B cell (primary cell): ENCODE results near the gene KLF7. TPM values are rescaled to one million over a fixed set of nuclear protein-coding genes. Genes with fewer than 3 reads are reported as not detected.

Experiments
- ATAC-seq: fragments of 200-7000 bp; cut with Tn5 transposase; one replicate; pipeline ENCODE4 v1.10.0; 2021; ENCODE audit warnings: low read depth, mild to moderate bottlenecking, moderate number of reproducible peaks, moderate library complexity
- CTCF ChIA-PET: fragments of 350-600 bp; sonication (Branson Sonifier 250); formaldehyde crosslinking; loops from one replicate; lab custom pipeline; 2021; ENCODE audit warnings: antibody characterized with exemption, inconsistent platforms; lab: Charles Lee
- POLR2A ChIA-PET: fragments of 350-600 bp; sonication (Branson Sonifier 250); formaldehyde crosslinking; loops from one replicate; lab custom pipeline; 2021; ENCODE audit warnings: antibody characterized with exemption; lab: Charles Lee
- DNase-seq: peaks from one replicate; pipeline ENCODE4 v3.0.0; 2013
- H2AFZ ChIP-seq: 2 replicates; pipeline ENCODE4 v1.6.1; 2012; ENCODE audit warnings: mild to moderate bottlenecking, low read depth, low read length; ENCODE audit not compliant: insufficient read depth, poor library complexity, severe bottlenecking
- H3K27ac ChIP-seq, 2 donors: 1 replicate in 1 of 2; 2 replicates in 1 of 2; pipeline ENCODE4 v1.5.1; 2012 to 2013; ENCODE audit warnings: low read length in 2 of 2, mild to moderate bottlenecking in 2 of 2, moderate library complexity in 1 of 2
- H3K27me3 ChIP-seq, 4 experiments: fragments of 200-600 bp in 1 of 4; sonication (generic) in 1 of 4; replicated peaks in 1 of 4; 1 replicate in 2 of 4; 2 replicates in 2 of 4; pipeline versions ENCODE4 v1.6.1 to v1.7.0; 2013 to 2016; ENCODE audit warnings: low read length in 3 of 4, mild to moderate bottlenecking in 2 of 4, mixed read lengths in 1 of 4, moderate library complexity in 1 of 4; ENCODE audit not compliant: insufficient read depth in 4 of 4, control insufficient read depth in 3 of 4; ENCODE audit errors: control extremely low read depth in 1 of 4
- H3K36me3 ChIP-seq, 2 experiments: replicated peaks in 1 of 2; 1 replicate in 1 of 2; 2 replicates in 1 of 2; pipeline versions ENCODE4 v1.6.1 to v1.7.1; 2013; ENCODE audit warnings: low read length in 1 of 2; ENCODE audit not compliant: insufficient read depth in 2 of 2, control insufficient read depth in 1 of 2; ENCODE audit errors: control extremely low read depth in 1 of 2, extremely low read depth in 1 of 2
- H3K4me1 ChIP-seq, 2 donors: fragments of 200-600 bp in 1 of 2; sonication (generic) in 1 of 2; 1 replicate in 1 of 2; 2 replicates in 1 of 2; pipeline versions ENCODE4 v1.5.1 to v1.6.1; 2013 to 2017; ENCODE audit warnings: low read length in 2 of 2; ENCODE audit not compliant: control insufficient read depth in 2 of 2, insufficient read depth in 2 of 2
- H3K4me2 ChIP-seq: replicated peaks from 2 replicates; pipeline ENCODE3; 2012; ENCODE audit warnings: mild to moderate bottlenecking, low read depth, low read length; ENCODE audit not compliant: poor library complexity, severe bottlenecking
- H3K4me3 ChIP-seq, 5 experiments: fragments of 200-600 bp in 1 of 5; sonication (generic) in 1 of 5; 1 replicate in 3 of 5; 2 replicates in 2 of 5; pipeline versions ENCODE4 v1.5.1 to v1.7.0; 2011 to 2016; ENCODE audit warnings: low read length in 4 of 5, mild to moderate bottlenecking in 4 of 5, low read depth in 2 of 5, control low read depth in 1 of 5, moderate library complexity in 1 of 5; ENCODE audit not compliant: insufficient read depth in 1 of 5; ENCODE audit errors: control extremely low read depth in 1 of 5, extremely low read depth in 1 of 5
- H3K79me2 ChIP-seq: fragments of 200-600 bp; sonication (generic); one replicate; pipeline ENCODE4 v1.6.0; 2016; ENCODE audit warnings: low read length; ENCODE audit not compliant: control insufficient read depth, insufficient read depth
- H3K9ac ChIP-seq: fragments of 200-600 bp; sonication (generic); 2 replicates; pipeline ENCODE4 v1.6.1; 2017; ENCODE audit warnings: mild to moderate bottlenecking, low read length, moderate library complexity
- H3K9me3 ChIP-seq, 3 donors: one replicate each; pipeline versions ENCODE4 v1.6.1 to v1.7.1; 2013; ENCODE audit warnings: low read length in 2 of 3; ENCODE audit not compliant: control insufficient read depth in 2 of 3, insufficient read depth in 1 of 3; ENCODE audit errors: control extremely low read depth in 1 of 3
- H4K20me1 ChIP-seq: 2 replicates; pipeline ENCODE4 v1.6.0; 2012; ENCODE audit warnings: mild to moderate bottlenecking, low read length; ENCODE audit not compliant: insufficient read depth, control insufficient read depth, poor library complexity, severe bottlenecking
- H3K27ac Mint-ChIP-seq: one replicate; pipeline ENCODE4 v1.8.0; 2021; ENCODE audit warnings: mixed read lengths
- H3K27me3 Mint-ChIP-seq: one replicate; pipeline ENCODE4 v1.8.0; 2021; ENCODE audit warnings: mixed read lengths
- H3K4me1 Mint-ChIP-seq: one replicate; pipeline ENCODE4 v1.8.0; 2021; ENCODE audit warnings: mixed read lengths
- H3K4me3 Mint-ChIP-seq: one replicate; pipeline ENCODE4 v1.8.0; 2021; ENCODE audit warnings: mixed read lengths
- H3K9me3 Mint-ChIP-seq: one replicate; pipeline ENCODE4 v1.8.0; 2022; ENCODE audit warnings: mixed read lengths; ENCODE audit not compliant: insufficient read depth
- EZH2 ChIP-seq: IDR thresholded peaks from 2 replicates; pipeline ENCODE4 v1.6.1; 2012; ENCODE audit warnings: borderline replicate concordance, low read depth, mild to moderate bottlenecking, moderate library complexity, low read length; ENCODE audit not compliant: insufficient read depth, poor library complexity, severe bottlenecking
- WGBS: methylation state at CpG from one replicate; pipeline ENCODE4 v1.1.5; 2013; ENCODE audit warnings: missing lambda C conversion rate; ENCODE audit not compliant: insufficient coverage; 5-methylcytosine and 5-hydroxymethylcytosine counted together
- intact Hi-C: fragments of 100-400 bp; cut with micrococcal nuclease; formaldehyde crosslinking; loops from one replicate; pipeline ENCODE4 v1.10.0; 2022
- polyA plus RNA-seq: library from polyadenylated mRNA; depleted of rRNA; stranded (reverse); fragments of >200 nt; gene quantifications from 2 replicates; pipeline ENCODE4 v1.2.3, GENCODE V29; 2012
- total RNA-seq, 2 donors: library from RNA; stranded (reverse); fragments of 120-200 nt in 1 of 2; gene quantifications; 1 replicate in 1 of 2; 2 replicates in 1 of 2; pipeline versions ENCODE4 v1.2.3 to v1.2.4, GENCODE V29; 2013 to 2022
- TF ChIP-seq, protein P1 (sequence below): fragments of 200-600 bp; IDR thresholded peaks from one replicate; pipeline ENCODE4 v1.8.0; 2022; ENCODE audit warnings: antibody characterized with exemption, mild to moderate bottlenecking

KLF7 gene
- total and polyA plus RNA-seq, 2 donors (not counting 1 experiment from before 2014, with no cell fraction given): 46.2 to 93.2 TPM

DNA sequence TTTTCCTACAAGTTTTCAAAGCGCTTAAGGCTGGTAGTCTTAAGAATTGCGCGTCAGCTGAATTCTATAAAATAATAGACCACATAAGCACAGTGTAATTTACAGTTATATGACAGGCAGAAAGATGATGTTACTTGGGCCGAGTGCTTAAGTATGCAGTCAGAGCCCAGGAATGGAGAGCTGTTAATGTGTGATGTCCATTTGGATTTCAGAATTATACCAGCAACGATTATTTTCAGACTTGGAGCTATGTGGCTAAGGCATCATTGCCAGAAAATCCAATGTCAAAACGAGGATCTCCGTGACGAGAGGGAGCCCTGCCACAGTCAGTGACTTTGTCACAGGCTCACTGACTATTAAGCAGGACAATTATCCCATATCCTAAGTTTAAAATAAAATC, 3.4 kb downstream of the KLF7 start:
- CTCF ChIA-PET: interaction anchor here (7.4 kb wide), 1 partner anchor 20 kb away, joined by 92 read pairs; no protein-coding TSS in a partner anchor
- no peak overlapping the region for H3K27ac ChIP-seq
- no peaks in the 10 kb centered on the region for H3K36me3 ChIP-seq
- Mint-ChIP-seq H3K27ac (no peak overlapping the region), H3K9me3 (no peaks in the 10 kb centered on the region), H3K27me3 (no peaks in the 10 kb centered on the region), H3K4me3 (peak overlapping the region; percentile 98), H3K4me1 (peaks cover 65% of the 10 kb centered on the region)
- peaks cover 83% of the 10 kb centered on the region for H3K79me2 ChIP-seq
- no peak for DNase-seq
- intact Hi-C loops: loop anchor here (5.0 to 10.0 kb wide), 4 partner anchors 35 to 1092 kb away; partner anchors contain the start of gene IDH1
- TF ChIP-seq, protein P1, sequence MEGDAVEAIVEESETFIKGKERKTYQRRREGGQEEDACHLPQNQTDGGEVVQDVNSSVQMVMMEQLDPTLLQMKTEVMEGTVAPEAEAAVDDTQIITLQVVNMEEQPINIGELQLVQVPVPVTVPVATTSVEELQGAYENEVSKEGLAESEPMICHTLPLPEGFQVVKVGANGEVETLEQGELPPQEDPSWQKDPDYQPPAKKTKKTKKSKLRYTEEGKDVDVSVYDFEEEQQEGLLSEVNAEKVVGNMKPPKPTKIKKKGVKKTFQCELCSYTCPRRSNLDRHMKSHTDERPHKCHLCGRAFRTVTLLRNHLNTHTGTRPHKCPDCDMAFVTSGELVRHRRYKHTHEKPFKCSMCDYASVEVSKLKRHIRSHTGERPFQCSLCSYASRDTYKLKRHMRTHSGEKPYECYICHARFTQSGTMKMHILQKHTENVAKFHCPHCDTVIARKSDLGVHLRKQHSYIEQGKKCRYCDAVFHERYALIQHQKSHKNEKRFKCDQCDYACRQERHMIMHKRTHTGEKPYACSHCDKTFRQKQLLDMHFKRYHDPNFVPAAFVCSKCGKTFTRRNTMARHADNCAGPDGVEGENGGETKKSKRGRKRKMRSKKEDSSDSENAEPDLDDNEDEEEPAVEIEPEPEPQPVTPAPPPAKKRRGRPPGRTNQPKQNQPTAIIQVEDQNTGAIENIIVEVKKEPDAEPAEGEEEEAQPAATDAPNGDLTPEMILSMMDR: no peak
- TF ChIP-seq EZH2: no peak
- ATAC-seq: no peak
- H3K4me2 ChIP-seq: peak overlapping the region; percentile 92
- H3K4me1 ChIP-seq: peaks cover 30 to 38% of the 10 kb centered on the region in 2 donors
- H3K9me3 ChIP-seq: no peaks in the 10 kb centered on the region
- 97% methylated on average over 5 of the region's 8 CpGs for WGBS
- no peak overlapping the region for H2AFZ ChIP-seq
- H3K9ac ChIP-seq: no peak overlapping the region
- no peaks in the 10 kb centered on the region for H3K27me3 ChIP-seq
- POLR2A ChIA-PET: interaction anchor here (1.1 to 1.5 kb wide), 2 partner anchors 7 to 18 kb away, joined by 3 to 5 read pairs; no protein-coding TSS in a partner anchor
- no peak overlapping the region for H3K4me3 ChIP-seq
- peaks cover 22% of the 10 kb centered on the region for H4K20me1 ChIP-seq

DNA sequence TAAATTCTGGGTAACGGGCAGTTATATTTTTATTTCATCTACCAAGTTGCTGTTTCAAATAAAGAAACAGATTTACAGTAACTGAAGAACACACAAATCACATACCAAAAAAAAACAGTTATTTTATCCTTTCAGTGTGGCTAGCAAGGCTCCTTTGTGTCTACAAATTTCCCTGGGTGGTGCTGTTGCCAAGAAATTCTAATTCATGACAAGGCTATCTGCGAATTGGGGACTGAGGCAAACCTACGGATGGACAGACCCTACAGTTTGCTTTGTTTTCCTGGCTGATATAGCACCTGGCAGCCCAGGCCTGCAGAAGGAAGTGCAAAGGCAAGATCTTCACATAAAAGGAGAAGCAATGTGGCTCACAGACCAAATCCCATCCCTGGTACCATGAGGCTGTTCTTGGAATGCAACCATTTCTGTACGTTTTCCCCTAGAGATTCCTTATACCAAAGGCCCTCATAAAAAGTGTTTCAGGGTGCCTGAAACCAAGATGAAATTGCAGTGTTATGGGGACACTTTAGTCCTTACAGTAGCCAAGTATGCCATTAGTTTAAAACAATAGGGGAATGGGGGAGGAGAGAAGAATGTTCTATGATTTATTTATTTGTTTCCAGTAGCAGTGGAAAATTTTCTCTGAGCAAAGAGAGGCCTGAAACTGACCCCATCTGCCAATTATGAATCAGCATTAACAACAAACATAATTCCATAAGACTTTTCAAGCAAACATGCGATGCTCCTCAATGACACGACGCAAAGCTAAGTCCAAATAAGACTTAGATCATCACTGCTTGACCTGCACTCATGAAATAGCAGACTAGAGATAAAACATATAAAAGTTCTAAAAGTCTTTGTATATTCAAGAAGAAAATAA, 4.3 kb downstream of the KLF7 start:
- POLR2A ChIA-PET: no interaction called here
- Mint-ChIP-seq H3K27ac (no peak overlapping the region), H3K4me3 (no peak overlapping the region), H3K4me1 (peaks cover 68% of the 10 kb centered on the region), H3K27me3 (no peaks in the 10 kb centered on the region), H3K9me3 (no peaks in the 10 kb centered on the region)
- no peak overlapping the region for H3K4me3 ChIP-seq
- H3K27ac ChIP-seq: no peak overlapping the region
- H3K4me1 ChIP-seq: peaks cover 36 to 40% of the 10 kb centered on the region in 2 donors
- no peaks in the 10 kb centered on the region for H3K36me3 ChIP-seq
- no peak overlapping the region for H3K9ac ChIP-seq
- ATAC-seq (no peak), DNase-seq (no peak)
- no peaks in the 10 kb centered on the region for H3K9me3 ChIP-seq
- CTCF ChIA-PET: interaction anchor here (7.4 kb wide), 1 partner anchor 19 kb away, joined by 92 read pairs; no protein-coding TSS in a partner anchor
- H3K4me2 ChIP-seq: peak overlapping the region; percentile 13
- 57% methylated on average over 2 of the region's 7 CpGs for WGBS
- TF ChIP-seq, protein P1: no peak
- no peak for TF ChIP-seq EZH2
- peaks cover 22% of the 10 kb centered on the region for H4K20me1 ChIP-seq
- intact Hi-C loops: loop anchor here (1.0 to 10.0 kb wide), 5 partner anchors 9 to 1093 kb away; partner anchors contain the start of gene IDH1
- no peaks in the 10 kb centered on the region for H3K27me3 ChIP-seq
- no peak overlapping the region for H2AFZ ChIP-seq
- peaks cover 91% of the 10 kb centered on the region for H3K79me2 ChIP-seq
